HG02884 (cell line): ENCODE data around the gene C11orf97.
A peak's percentile ranks its signal among the peaks of the same experiment; 100 is the strongest.

Experiments
- ATAC-seq: cut with Tn5 transposase; IDR thresholded peaks from one replicate; pipeline ENCODE4 v1.9.1; 2021; ENCODE audit warnings: mild to moderate bottlenecking, moderate library complexity; ENCODE audit not compliant: unreplicated experiment

C11orf97 gene

GRCh38 chr11:94524341-94524740, 12.1 kb downstream of the C11orf97 start:
- no peak for ATAC-seq

- no peak for ATAC-seq
These were observed 13.5 kb downstream of the C11orf97 start for GRCh38 chr11:94525546-94526324.

GRCh38 chr11:94526645-94527438, 14.6 kb downstream of the C11orf97 start:
- no peak for ATAC-seq

- ATAC-seq: no peak
These were observed 16.3 kb downstream of the C11orf97 start for GRCh38 chr11:94528551-94528950.

- ATAC-seq: no peak
These were observed 19.9 kb downstream of the C11orf97 start for GRCh38 chr11:94532211-94532610.

- no peak for ATAC-seq
These were observed 20.9 kb downstream of the C11orf97 start for GRCh38 chr11:94533206-94533605.

- no peak for ATAC-seq
These were observed 21.7 kb downstream of the C11orf97 start for GRCh38 chr11:94533696-94534630.

GRCh38 chr11:94536386-94536785, 24.1 kb downstream of the C11orf97 start:
- no peak for ATAC-seq

GRCh38 chr11:94537031-94537600, 24.9 kb downstream of the C11orf97 start:
- ATAC-seq: no peak

- no peak for ATAC-seq
These were observed 27.2 kb downstream of the C11orf97 start for GRCh38 chr11:94539420-94539819.

GRCh38 chr11:94543695-94544645, 31.7 kb downstream of the C11orf97 start, which contains the start of gene FUT4:
FUT4 (plus strand) TSS chr11:94543921; CDS start chr11:94544134, 213 bp downstream.
- peak; percentile 75 for ATAC-seq

- ATAC-seq: no peak
These were observed 32.5 kb downstream of the C11orf97 start for GRCh38 chr11:94544646-94545263.

GRCh38 chr11:94545264-94546161, 33.3 kb downstream of the C11orf97 start:
- ATAC-seq: no peak

- no peak for ATAC-seq
These were observed 33.9 kb downstream of the C11orf97 start for GRCh38 chr11:94546162-94546470.

- no peak for ATAC-seq
These were observed 34.6 kb downstream of the C11orf97 start for GRCh38 chr11:94546886-94547285.

GRCh38 chr11:94549146-94549545, 36.9 kb downstream of the C11orf97 start:
- no peak for ATAC-seq

- ATAC-seq: no peak
These were observed 38.3 kb downstream of the C11orf97 start for GRCh38 chr11:94550513-94550912.

GRCh38 chr11:94553938-94554337, 41.7 kb downstream of the C11orf97 start:
- no peak for ATAC-seq
